Left hindlimb (tissue), 1 donor: ENCODE data around the gene RNF144A.
"Not testable (repeated sequence)": the region's sequence is repeated elsewhere in the genome, so short reads cannot be mapped to it uniquely, and the experiment has no call there.

Experiments
- DNase-seq: peaks from one replicate; pipeline ENCODE4 v3.0.0-alpha.2; 2018

The RNF144A gene

GRCh38 chr2:6917071-6917760 lies at the start of gene RNF144A:
Gene RNF144A, plus strand, starts transcription at chr2:6917412. Its CDS starts 79,515 bp downstream, at chr2:6996927.
- peak; percentile 79 for DNase-seq

GRCh38 chr2:6872394-6872793 lies 44.8 kb upstream of the RNF144A start:
- DNase-seq = no peak

- DNase-seq = no peak
Observed at GRCh38 chr2:6874032-6874431, 43.2 kb upstream of the RNF144A start.

GRCh38 chr2:6876309-6876708 lies 40.9 kb upstream of the RNF144A start:
- no peak for DNase-seq

GRCh38 chr2:6877402-6878304 lies 39.6 kb upstream of the RNF144A start, which contains the start of gene RSAD2:
Gene RSAD2, plus strand, starts transcription at chr2:6877777. Its CDS starts 24 bp downstream, at chr2:6877801.
- DNase-seq = no peak

- no peak for DNase-seq
Observed at GRCh38 chr2:6878549-6878948, 38.7 kb upstream of the RNF144A start.

GRCh38 chr2:6879011-6879410 lies 38.2 kb upstream of the RNF144A start:
- DNase-seq = no peak

GRCh38 chr2:6880200-6880733 lies 36.9 kb upstream of the RNF144A start:
- no peak for DNase-seq

- no peak for DNase-seq
Observed at GRCh38 chr2:6881046-6881445, 36.2 kb upstream of the RNF144A start.

- DNase-seq = no peak
Observed at GRCh38 chr2:6881516-6881915, 35.7 kb upstream of the RNF144A start.

- no peak for DNase-seq
Observed at GRCh38 chr2:6883448-6884122, 33.6 kb upstream of the RNF144A start.

GRCh38 chr2:6885551-6885950 lies 31.7 kb upstream of the RNF144A start:
- no peak for DNase-seq

- DNase-seq = no peak
Observed at GRCh38 chr2:6885968-6886367, 31.2 kb upstream of the RNF144A start.

- no peak for DNase-seq
Observed at GRCh38 chr2:6887751-6888192, 29.4 kb upstream of the RNF144A start.

- no peak for DNase-seq
Observed at GRCh38 chr2:6888724-6889123, 28.5 kb upstream of the RNF144A start.

- no peak for DNase-seq
Observed at GRCh38 chr2:6893876-6894482, 23.2 kb upstream of the RNF144A start.

GRCh38 chr2:6896930-6897759 lies 20.1 kb upstream of the RNF144A start:
- no peak for DNase-seq

GRCh38 chr2:6902581-6902980 lies 14.6 kb upstream of the RNF144A start:
- not testable (repeated sequence) for DNase-seq

- no peak for DNase-seq
Observed at GRCh38 chr2:6905668-6906067, 11.5 kb upstream of the RNF144A start.

- DNase-seq = no peak
Observed at GRCh38 chr2:6906165-6906741, 11.0 kb upstream of the RNF144A start.

- no peak for DNase-seq
Observed at GRCh38 chr2:6908291-6908690, 8.9 kb upstream of the RNF144A start.
